GM18526 (cell line): ENCODE measurements around the gene EPM2A.

ENCODE experiments used
- POLR2A ChIP-seq: IDR thresholded peaks from 3 replicates; pipeline ENCODE4 v1.6.1; 2011; ENCODE audit not compliant: insufficient read length; ENCODE audit errors: extremely low read depth

Gene EPM2A

DNA sequence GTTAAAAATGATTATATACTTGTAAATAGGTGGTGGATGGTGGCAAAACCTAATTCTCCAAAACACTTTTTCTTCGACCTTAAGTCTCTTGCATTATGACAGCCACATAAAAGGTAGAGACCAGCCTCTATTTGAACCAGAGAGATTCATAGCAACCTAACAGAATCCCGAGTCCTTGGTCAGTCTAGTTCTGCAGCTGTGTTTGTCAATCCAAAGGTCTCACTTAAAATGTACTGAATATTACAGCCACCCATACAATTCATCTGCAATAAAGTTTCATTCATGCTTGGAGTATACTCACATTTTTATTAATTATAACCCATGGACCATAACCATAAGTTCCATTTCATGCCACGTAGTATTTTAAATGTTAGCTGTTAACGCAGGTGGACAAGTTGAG lies 87.2 kb downstream of the EPM2A start:
- TF ChIP-seq POLR2A = no peak

DNA sequence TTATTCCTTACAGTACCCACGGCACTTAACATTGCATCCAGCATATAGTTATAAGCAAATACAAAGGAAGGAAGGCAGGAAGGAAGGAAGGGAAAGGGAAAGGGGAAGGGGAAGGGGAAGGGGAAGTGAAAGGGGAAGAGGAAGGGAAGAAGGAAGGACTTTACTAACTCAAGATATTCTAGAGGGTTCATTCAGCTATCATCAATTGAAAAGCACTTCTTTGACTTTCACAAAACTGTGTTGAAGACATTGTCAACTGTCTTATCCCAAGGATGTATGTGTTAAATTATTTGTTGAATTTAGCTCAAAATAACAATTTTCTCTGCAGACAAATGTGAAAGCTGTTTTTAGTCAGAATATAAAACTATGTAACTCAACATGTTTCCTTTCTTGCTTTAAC lies 87.7 kb downstream of the EPM2A start:
- TF ChIP-seq POLR2A = no peak

DNA sequence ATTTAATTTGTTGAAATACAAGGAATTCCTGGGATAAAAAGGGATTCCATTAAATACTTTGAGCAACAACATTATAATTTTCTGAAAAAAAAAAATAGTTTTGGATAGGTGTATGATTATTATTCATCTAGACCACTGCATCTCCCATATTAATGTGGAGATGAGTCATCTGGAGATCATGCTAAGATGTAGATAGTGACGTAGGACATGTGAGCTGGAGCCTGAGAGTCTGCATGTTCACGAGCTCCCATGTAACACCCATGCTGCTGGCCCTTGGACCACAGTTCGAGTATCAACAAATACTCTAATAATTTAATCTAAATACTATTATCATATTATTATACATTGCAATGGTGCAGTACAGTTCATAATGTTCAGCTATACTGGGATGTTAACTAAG lies 91.6 kb downstream of the EPM2A start:
- TF ChIP-seq POLR2A = no peak

DNA sequence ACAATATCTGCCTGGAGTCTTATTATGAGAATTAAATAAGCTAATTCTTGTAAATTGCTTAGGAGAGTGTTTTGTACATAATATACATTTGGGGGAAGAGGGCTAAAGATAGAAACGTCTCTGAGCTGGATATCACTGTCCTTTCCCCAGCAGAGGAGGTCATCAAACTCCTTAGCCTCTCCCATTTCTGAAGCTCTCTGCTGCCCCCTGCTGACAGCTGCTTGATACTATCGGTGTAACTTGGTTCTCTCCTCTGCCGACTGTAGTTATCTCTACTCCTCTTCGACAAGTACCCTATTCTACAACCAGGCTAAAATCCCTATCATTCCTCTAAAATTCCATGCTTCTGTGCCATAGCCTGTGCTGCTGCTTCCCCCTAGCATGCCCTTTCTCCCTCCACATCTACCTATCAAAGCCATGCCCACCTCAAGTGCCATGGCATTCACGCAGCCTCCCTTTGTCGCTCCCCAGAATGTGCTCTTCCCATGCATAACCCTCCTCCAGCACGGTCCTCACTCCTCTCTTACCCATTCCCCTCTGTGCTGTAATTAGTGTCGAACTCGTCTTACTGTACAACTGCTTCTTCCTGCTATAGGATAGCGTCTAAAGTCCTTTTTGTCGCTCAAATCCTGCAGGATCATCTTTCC lies 101.2 kb downstream of the EPM2A start:
- TF ChIP-seq POLR2A = no peak

DNA sequence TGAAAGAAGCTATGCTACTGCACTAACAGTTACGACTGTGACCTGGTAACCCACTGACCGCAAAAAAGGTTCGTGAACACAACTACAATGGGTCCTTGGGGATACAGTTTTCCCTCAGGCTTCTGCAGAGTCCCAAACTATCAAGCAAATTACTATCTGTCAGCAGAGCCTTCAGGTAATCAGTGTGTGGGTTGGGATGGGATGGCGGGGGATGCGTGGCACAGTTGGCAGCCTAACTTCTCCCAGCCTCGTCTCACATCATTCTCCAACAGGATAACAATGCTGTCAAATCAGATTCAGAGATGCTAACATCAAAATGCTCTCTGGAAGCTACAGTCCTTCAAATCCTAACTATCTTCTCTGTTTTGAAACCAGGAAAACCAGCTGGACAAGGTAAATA lies 102.3 kb downstream of the EPM2A start:
- no peak for TF ChIP-seq POLR2A

DNA sequence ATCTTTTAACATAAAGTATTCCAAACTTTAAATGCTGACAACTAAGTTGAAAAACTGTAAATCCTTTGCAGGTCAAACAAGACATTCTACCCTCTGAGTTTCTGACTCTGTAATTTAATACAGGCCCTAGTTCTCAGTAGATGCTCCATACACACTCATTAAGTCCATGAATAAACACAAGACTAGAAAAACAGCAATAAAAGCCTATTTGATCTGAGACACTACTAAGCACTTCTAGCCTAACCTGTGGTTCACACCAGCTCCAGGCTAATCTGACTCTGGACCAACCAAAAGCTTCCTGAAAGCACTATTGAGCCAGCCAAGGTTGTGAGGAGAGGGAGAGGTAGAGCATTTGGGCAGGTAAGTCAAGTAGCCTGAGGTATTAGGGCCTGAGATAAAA lies 103.9 kb downstream of the EPM2A start:
- no peak for TF ChIP-seq POLR2A

DNA sequence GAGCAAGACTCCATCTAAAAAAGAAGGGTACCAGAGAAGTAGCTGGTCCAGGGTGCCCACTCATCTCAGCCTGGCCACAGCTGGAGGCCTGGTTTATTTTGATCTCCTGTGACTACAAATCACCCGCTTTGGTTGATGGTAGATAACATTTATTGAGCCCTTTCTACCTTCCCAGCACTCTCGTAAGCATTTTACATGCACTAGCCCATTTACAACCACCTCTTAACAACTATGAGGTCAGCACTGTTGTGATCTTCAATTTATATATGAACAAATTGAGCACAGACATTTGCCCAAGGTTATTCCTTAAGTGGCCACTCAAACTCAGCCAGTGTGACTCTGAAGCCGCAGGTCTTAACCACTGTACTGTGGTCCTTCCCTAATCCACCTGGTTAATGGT lies 104.7 kb downstream of the EPM2A start:
- no peak for TF ChIP-seq POLR2A

DNA sequence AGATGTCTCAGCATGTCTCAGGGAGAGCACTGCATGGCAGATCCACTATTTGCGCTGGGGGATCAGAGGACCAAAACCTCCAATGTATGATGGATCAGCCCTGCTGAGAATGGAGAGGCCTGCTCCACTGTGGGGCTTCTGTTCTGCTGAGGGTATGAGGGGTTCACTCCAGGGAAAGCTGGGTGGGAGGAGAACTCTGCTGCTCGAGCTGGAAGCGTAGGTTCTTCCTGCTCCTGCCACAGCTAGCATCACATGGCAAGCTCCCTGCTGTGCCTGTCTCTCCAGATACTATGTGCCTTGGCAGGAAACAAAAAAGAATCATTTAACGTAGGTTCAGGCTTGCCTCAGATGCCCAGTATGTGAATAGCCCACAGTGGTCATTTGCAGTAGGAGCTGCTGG lies 105.8 kb downstream of the EPM2A start:
- TF ChIP-seq POLR2A = no peak

DNA sequence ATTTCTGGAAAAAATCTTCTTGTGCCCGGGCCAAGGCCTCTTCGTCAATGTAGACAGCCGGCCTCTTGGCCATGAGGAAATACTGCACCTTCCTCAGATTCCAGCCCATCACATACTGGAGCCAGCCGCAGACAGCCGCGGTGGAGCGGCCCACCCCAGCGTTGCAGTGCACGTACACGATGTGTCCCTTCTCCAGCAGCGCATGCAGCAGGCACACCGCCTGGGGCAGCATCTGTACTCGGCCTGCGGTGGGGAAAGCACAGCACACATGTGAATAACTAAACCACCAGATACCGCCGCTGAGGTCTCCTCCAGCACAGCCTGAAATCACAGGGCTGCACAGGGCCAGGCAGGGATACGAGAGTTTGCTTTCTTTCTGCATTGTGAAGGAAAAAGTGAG lies 107.9 kb downstream of the EPM2A start:
- TF ChIP-seq POLR2A = no peak

DNA sequence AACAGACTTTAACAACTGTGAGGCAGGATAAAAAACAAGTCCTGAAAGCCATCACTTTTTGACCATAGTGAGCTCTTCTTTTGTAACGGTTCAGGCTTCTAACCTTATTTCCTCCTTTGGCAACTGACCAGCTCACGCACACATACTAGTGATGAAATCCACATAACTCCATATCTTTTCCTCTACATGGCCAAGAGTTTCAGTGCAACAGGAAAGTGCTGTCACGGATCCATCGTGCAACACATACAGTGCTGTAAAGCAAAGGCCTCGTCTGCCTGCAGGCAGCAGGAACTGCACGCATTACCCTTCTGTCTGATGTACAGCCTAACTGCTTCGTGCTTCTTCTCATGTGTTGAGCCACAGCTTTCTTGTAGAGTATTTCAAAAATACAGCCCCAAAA lies 108.5 kb downstream of the EPM2A start:
- no peak for TF ChIP-seq POLR2A

DNA sequence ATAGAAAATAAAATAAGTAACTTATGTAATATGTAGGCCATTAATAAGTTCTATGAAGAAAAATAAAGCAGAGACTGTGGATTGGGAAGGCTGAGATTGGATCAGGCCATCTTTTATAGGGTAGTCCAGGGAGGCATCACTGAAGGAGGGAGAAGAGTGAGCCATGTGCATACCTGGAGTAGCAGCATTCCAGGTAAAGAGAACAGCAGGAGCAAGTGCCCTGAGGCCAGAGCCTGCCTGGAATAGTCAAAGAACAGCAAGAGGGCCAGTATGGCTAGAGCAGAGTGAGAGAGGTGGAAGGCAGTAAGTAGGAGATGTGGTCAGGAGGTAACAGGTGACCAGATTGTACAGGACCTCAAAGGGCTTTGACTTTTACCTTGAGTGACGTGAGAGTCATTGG lies 112.1 kb downstream of the EPM2A start:
- no peak for TF ChIP-seq POLR2A

DNA sequence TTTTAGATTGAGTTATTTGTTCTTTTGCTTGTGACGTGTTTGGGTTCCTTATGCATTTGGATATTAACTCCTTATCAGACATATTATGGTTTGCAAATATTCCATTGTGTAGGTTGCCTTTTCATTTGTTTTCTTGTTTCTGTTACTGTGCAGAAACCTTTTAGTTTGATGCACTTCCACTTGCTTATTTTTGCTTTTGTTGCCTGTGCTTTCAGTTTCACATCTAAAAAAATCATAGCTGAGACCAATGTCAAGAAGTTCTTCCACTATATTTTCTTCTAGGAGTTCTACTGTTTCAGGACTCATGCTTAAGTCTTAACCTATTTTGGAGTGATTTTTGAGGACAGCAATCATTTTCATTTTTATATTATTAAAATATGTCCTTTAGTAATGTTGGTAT lies 113.5 kb downstream of the EPM2A start:
- TF ChIP-seq POLR2A = no peak

DNA sequence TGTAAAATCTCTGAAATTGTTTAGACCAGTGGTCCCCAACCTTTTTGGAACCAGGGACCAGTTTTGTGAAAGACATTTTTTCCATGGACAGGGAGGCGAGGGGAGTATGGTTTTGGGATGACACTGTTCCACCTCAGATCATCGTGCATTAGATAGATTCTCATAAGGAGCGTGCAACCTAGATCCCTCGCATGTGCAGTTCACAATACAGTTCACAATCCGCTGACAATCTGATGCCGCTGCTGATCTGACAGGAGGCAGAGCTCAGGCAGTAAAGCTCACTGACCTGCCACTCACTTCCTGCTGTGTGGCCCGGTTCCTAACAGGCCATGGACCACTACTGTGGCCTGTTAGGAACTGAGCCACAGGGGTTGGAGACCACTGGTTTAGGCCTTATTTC lies 115.2 kb downstream of the EPM2A start:
- no peak for TF ChIP-seq POLR2A

DNA sequence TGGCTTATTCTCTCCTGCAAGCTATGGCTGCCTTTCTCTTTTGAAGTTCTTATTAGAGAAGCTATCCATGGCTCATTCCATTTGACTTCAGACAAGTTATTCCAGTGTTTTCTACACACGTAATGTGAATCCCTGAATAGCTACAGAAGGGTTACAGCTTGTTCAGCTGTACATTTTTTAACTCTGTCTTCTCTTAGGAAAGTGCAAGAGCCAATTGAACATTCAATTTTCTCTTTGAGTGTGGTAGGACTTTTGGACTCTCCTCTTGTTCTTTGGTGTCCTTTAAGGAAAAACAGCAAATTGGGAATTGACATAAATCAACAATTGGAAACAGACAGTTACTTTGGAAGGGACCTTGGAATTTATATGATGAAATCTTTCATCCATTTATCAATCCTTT lies 125.8 kb downstream of the EPM2A start:
- no peak for TF ChIP-seq POLR2A

DNA sequence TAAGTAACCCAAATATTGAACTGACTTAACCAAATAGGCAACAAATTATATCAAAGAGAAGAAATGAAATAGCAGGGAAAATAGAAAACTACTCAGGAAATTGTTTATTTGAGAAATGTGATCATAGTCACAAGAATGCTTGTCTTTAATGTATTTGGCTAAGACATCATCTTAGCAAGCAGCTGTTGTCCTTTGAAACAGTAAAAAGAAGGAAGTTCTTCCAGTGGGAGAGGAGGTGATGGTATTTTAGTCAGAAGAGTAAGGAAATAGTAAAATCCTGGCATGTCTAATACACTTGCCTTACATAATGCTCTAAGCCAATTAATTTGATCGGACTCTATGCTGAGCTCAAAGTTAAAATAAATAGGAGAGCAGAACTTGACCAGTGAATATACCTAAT lies 126.5 kb downstream of the EPM2A start:
- TF ChIP-seq POLR2A = no peak

DNA sequence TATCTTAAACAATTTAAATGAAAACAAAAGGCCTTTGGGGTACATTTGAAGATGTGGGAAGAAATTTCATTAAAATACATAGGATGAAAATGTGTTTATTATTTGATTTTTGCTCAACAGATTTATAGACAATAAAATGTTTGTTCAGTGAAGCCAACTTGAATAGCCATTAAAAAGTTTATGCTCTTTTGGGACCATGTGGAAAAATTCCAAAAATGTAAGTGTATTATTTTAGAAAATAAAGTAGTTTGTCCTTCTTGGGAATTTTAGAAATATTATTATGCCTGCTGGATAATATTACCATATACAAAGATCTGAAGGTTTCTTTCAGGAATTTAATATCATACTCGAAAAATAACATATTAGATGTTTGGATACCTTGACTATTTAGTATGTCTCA lies 131.3 kb downstream of the EPM2A start:
- TF ChIP-seq POLR2A = no peak

DNA sequence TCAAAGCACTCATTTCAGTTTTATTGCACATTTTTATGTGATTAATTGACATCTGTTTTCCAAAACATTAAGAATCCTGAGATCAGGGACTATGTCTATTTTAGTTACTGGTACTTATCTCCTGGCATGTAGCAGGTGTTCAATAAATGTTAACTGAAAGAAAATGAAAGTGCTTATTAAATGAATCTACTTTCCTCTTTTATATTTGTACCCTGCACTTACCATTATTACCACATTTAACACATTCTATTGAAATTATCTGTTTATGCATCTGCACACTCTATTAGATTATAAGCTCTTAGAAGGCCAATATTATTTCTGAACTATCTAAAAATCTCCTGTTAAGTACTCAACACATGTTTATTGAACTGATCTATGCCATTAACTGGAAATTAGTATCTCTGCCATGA lies 131.9 kb downstream of the EPM2A start:
- no peak for TF ChIP-seq POLR2A
